ENCODE measurements around the gene ZFAND3.

- no peak for TF ChIP-seq CTCF (IDR thresholded peaks at IDR 0.05)
- TF ChIP-seq ZFX (IDR thresholded peaks at IDR 0.05; ENCODE audit: borderline replicate concordance) = no peak
These were observed 223.8 kb downstream of the ZFAND3 start for GRCh38 chr6:38043259-38043753.
